PFSK-1 (cell line): ENCODE data around the gene KCNC3.

Experiments
- FOXP2 ChIP-seq: optimal IDR thresholded peaks from 2 replicates; pipeline ENCODE3; 2011; ENCODE audit warnings: borderline replicate concordance, control low read depth, inconsistent platforms; ENCODE audit not compliant: insufficient read depth; ENCODE audit errors: extremely low read length, extremely low read depth
- POLR2AphosphoS5 ChIP-seq: IDR thresholded peaks from 2 replicates; pipeline ENCODE4 v1.6.1; 2012; ENCODE audit warnings: low read depth, mild to moderate bottlenecking, control low read depth, low read length, moderate library complexity
- REST ChIP-seq, 2 experiments: IDR thresholded peaks; 2 replicates each; pipeline versions ENCODE4 v1.6.1 to v1.8.0; 2011 to 2012; ENCODE audit warnings: low read depth in 2 of 2, low read length in 2 of 2, control low read depth in 1 of 2, inconsistent platforms in 1 of 2, mild to moderate bottlenecking in 1 of 2, moderate library complexity in 1 of 2; ENCODE audit not compliant: insufficient read depth in 1 of 2
- TAF1 ChIP-seq: IDR thresholded peaks from 2 replicates; pipeline ENCODE4 v1.6.1; 2012; ENCODE audit warnings: low read length, control low read depth, borderline replicate concordance; ENCODE audit not compliant: insufficient read depth

GRCh38 chr19:50280074-50280473 lies 49.1 kb downstream of the KCNC3 start:
- TF ChIP-seq POLR2AphosphoS5, result no peak
- no peak for TF ChIP-seq TAF1
- TF ChIP-seq REST (IDR thresholded peaks at IDR 0.05; ENCODE audit: insufficient read depth in 1 of 2, low read depth in 2 of 2, low read length in 2 of 2), result no peak
- TF ChIP-seq FOXP2, result no peak
